NCI-H526 treated with DMSO at 0.1 percent for 48 hours (cell line): ENCODE results near the gene HID1.
A peak's percentile ranks its signal among the peaks of the same experiment; 100 is the strongest.
"Not testable (repeated sequence)": the region's sequence is repeated elsewhere in the genome, so short reads cannot be mapped to it uniquely, and the experiment has no call there.

Source experiments
- DNase-seq: peaks from one replicate; lab custom pipeline; 2025; lab: John Stamatoyannopoulos, UW

The HID1 gene, protein sequence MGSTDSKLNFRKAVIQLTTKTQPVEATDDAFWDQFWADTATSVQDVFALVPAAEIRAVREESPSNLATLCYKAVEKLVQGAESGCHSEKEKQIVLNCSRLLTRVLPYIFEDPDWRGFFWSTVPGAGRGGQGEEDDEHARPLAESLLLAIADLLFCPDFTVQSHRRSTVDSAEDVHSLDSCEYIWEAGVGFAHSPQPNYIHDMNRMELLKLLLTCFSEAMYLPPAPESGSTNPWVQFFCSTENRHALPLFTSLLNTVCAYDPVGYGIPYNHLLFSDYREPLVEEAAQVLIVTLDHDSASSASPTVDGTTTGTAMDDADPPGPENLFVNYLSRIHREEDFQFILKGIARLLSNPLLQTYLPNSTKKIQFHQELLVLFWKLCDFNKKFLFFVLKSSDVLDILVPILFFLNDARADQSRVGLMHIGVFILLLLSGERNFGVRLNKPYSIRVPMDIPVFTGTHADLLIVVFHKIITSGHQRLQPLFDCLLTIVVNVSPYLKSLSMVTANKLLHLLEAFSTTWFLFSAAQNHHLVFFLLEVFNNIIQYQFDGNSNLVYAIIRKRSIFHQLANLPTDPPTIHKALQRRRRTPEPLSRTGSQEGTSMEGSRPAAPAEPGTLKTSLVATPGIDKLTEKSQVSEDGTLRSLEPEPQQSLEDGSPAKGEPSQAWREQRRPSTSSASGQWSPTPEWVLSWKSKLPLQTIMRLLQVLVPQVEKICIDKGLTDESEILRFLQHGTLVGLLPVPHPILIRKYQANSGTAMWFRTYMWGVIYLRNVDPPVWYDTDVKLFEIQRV

DNA sequence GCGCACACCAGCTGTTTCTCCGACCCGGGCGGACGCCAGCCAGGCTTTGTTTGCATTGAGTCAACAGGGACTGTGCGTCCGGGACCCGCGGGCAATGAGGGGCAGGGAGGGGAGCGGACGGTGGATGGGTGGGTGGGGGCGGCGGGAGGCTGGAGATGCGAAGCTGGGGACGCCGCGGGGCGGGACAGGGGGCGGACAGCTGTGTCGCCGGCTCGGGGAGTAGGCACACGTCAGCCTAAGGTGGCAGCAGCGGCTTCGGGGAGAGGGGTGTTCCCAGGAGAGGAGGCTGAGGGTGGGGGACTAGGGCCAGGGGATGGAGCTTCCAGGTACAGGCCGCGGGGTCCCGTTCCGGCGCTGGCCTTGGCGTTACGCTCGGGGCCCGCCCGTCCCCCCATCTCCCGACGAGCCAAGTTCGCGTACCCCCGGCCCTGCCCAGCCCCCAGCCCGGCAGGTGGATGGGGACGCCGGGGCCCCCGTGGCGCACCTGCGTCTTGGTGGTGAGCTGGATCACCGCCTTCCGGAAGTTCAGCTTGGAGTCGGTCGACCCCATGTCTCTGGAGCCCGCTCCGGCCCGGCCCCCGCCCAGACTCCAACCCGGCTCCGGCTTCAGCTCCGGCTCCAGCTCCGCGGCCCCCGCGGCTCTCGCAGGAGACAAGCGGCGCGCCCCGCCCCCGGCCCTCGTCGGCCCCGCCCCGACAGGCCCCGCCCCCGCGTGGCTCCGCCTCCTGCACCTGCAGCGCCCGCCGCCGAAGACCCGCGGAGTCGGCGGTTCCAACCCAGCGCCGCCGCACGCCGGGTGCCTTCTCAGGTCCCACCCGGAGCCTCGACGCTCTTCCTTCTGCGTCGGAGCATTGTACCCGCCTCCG is at the start of gene HID1:
HID1 (minus strand) TSS at position 653 of the 866 bp plus-strand sequence; CDS start at position 550, 103 bp downstream.
- DNase-seq, result peak; percentile 39

DNA sequence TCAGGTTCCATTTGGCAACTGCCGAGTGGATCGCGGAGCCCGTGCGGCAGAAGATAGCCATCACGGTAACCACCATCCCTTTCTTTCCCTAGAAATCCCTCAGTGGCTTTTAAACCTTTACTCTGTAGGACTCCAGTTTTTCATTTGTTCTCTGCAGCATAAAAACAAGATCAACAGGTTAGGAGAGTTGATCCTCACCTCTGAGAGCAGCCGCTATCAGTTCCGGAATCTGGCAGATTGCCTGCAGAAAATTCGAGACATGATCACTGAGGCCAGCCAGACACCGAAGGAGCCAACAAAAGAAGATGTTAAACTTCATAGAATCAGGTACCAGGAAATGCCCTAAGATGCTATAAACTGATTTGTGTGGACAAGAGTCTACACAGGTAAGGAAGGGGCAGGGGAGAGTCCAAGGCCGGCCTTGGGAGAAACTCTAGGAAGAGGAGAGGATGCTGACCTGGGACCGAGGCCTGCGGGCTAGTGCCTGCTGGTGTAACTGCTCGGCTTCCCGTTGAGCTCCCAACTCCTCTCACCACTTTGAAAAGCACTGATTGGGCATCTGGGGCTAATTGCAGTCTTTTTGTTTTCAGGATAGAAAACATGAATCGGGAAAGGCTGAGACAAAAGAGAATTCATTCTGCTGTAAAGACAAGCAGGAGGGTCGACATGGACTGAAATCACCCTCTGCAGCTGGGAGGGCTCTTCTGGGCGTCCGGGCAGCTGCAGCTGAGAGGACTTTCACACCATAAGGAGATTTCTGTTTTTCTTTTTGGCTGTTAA is 48.0 kb upstream of the HID1 start:
- no peak for DNase-seq

DNA sequence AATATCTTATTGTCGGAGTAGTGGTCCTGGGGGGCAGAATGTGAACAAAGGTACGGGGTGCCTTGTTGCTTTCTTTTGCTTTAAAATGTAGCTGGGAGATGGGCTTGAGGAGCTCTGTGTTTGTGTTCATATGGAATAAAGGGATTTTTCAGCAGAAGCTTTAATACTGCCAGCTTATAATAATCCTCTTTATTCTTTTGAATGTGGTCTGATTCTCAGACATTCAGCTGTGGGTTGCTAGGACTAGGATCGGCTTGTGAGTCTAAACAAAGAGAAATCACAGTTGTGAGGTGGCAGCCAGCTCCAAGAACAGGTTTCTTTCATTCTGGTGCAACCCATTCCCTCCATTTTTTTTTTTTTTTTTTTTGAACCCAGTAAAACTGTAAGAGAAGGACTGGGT is 47.2 kb upstream of the HID1 start:
- no peak for DNase-seq

DNA sequence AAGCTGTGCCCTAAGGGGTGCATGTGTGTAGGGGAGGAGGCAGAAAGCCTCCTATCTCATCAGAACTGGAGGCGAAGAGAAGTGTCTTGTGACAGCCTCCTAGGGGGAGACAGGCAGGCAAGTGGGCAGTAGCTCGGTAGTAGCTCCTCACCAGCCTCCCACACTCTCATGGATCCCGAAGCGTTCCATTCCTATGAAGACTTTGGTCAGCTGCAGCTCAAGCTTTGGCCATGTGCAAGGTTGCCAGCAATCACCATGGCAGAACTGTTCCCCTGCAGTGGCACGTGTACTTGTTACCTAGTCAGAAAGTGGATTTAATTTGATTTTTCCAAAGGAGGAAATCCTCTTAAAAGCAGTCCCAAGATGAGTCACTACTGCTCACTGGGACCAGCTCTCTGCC is 46.6 kb upstream of the HID1 start:
- DNase-seq, result no peak

DNA sequence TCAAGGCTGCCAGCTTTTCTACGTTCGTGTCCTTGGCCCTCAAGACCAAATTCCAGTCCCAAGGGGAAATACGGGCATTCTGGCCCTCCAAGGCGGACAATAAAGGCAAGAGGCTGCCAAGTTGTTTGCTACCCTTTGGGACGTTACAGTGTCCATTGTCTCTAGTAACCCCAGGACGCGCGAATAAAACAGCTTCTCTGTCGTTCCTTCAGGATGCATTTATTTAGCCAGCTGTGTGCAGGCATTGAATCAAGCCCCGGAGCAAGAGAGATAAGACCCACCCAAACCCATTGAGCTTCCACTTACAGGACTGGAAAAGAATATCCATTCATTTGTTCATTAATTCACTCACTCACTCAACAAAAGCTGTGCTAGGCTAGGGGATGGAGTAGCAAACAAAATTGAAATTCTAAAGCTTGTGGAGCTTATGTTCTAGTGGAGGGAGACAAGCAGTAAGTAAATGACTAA is 40.6 kb upstream of the HID1 start:
- no peak for DNase-seq

DNA sequence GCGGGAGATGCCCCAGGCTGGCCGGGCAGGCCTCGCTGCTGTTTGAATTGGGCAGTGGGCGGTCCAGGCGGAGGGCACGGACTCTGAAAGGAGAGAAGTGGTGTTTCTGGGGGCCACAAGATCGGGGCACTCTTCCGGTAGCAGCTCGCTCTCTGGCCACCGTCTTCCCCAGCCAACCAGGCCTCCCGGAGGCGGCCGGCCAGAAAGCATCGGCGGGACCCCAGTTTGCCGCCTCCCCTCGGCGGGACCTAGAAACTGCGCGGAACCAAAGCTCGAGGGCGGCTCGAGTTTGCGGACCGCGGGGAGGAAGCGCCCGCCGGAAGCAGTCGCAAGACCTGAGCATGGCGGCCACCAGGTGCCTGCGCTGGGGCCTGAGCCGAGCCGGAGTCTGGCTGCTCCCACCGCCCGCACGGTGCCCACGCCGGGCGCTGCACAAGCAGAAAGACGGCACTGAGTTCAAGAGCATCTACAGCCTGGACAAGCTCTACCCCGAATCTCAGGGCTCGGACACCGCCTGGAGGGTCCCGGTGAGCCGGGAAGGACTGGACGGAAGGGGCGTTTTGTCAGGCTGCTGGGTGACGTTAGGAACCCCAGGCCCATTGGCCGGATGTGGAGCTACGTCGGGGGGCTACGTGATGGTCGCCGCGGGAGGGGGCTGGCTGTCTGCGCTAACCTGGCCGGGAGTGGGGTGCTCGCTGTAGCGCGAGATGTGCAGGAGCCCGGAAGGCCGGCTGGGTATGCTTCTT is 40.0 kb upstream of the HID1 start, which contains the start of gene MRPL58:
MRPL58 (plus strand) TSS at position 325 of the 746 bp plus-strand sequence; CDS start at position 342, 17 bp downstream.
- peak; percentile 71 for DNase-seq

DNA sequence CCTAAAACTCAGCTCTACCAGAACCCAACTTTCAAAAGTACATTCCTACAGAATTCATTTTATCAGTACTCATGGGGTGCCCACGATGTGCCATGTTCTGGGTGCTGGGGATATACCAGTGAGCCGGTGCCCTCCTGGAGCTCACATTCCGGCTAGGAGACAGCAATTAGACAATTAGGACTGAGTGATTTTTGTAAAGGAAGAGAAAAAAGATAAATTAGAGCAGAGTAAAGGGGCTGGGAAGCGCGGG is 39.5 kb upstream of the HID1 start:
- DNase-seq, result no peak

DNA sequence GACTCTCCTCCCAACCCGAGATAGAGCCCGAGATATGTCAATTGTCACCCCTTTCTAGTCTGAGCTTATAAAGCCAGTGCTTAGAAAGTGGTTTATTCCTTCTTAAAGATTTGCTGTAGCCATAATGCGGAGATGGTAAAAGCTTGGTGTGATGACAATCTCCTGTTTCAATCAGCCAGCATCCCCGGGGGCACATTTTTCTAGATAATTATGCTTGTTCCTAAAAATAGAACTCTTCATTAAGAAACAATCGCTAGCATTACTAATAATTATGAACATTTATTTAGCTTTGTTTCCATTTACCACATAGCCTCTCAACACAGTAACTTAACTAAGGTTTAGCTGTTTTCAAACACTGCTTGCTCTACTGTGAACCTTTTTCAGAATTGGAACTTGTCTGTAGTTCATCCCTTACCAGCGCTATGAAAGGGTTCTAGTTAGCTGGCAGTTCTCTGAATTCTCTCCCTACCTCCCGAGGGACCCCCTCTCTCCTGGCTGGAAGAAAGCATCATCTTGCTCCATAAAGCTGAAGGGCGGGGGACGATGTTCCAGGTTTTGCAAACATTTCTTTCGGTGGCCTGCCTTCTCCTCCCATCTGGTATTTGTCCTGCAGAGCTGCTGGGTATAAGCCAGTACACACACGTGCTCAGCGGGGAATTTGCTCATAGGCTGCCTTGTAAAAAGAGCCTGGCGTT is 39.0 kb upstream of the HID1 start:
- no peak for DNase-seq

DNA sequence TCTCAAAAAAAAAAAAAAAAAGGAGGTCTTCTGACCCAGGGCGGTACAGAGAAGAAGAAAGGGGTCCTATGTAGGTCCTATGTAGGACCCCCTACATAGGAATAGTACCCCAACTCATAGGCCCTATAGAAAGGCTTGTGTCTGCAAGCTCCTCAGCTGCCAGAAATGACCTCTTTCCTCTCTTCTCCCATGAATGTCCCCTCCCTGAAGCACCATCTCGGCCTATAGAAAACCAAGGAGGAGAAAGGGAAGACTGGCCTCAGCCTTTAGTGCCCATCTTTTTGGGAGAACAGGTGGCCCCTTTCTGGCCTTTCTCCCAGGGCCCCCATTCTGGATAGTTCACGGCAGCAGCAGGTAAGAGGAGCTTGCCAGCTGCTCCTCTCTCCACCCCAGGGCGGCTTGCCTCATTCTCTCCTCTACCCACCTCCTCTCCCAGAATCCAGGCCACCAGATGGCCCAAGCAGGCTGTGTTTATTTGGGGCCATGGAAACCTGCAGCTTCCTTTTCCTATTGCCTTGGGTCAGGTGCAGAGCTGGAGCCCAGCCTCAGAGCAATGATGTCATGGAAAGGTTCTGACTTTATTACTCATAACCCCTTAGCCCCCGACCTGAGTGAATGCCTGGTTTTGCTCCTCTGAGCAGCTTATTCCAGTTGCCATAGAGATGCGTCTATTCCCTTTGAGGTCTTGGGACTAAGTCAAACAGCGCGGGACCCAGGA is 38.3 kb upstream of the HID1 start:
- DNase-seq, result no peak

DNA sequence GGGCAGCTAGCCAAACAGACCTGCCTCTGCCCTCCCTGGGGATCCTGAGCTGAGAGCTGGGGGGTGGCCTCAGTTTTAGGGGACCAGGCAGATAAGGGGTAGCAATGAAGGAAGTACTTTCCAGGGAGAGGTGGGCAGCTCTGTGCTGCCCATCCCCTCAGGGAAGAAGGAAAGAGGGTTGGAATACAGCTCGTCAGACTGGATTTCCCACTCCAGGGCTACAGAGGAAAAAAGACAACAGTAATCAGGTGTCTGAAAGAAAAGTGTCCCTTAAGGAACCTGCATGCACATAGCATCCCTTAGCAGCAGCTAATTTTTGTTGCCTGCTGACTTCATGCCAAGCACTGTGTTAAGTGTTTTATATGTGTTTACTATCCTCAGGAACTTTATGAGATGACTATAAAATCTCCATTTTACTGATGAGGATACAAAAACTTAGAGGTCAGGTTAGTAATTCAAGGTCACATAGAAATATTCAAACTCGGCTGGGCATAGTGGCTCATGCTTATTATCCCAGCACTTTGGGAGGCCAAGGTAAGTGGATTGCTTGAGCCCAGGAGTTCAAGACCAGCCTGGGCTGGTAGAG is 36.7 kb upstream of the HID1 start:
- DNase-seq, result no peak

DNA sequence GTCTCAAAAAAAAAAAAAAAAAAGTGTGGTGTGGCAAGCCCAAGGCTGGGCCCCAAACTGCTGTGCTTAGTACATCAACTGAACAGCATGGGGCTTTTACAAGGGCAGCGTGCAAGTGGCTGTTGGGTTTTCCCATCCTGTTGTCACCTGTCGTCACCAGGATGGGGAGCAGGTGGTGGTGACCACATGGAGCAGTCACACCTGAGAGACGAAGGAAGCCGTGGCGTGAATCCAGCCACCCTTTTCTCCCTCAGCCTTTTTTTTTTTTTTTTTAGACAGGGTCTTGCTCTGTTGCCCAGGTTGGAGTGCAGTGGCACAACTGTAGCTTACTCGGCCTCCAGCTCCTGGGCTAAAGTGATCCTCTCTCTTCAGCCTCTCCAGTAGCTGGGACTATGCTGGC is 35.8 kb upstream of the HID1 start:
- DNase-seq, result no peak

DNA sequence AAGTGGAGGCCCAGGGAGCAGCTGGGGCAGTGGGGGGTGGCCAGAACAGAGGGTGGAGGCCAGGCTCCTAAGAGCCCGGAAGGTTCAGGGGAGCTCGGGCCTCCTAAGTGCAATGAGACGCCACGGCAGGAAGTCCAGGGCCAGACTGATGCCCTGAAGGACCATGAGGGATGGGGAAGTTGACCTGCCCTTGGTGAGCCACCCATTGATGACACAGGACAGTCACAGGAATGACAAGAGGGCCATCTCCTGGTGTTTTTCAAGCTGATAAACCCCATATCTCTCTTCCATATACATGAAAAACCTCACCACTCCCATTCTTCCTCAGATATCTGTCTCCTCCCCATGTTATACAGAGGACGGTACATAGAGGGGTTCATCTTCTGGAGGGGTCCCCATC is 34.1 kb upstream of the HID1 start:
- no peak for DNase-seq

DNA sequence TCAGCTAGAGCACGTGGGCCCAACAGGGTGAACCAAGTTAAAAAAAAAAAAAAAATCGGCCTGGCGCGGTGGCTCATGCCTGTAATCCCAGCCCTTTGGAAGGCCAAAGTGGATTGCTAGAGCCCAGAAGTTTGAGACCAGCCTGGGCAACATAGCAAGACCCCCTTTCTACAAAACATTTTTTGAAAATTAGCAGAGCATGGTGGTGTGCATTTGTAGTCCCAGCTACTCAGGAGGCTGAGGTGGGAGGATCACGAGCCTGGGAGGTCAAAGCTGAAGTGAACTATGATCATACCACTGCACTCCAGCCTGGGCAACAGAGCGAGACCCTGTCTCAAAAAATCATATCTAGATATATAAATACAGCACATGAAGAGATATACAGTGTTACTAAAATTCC is 33.5 kb upstream of the HID1 start:
- not testable (repeated sequence) for DNase-seq

DNA sequence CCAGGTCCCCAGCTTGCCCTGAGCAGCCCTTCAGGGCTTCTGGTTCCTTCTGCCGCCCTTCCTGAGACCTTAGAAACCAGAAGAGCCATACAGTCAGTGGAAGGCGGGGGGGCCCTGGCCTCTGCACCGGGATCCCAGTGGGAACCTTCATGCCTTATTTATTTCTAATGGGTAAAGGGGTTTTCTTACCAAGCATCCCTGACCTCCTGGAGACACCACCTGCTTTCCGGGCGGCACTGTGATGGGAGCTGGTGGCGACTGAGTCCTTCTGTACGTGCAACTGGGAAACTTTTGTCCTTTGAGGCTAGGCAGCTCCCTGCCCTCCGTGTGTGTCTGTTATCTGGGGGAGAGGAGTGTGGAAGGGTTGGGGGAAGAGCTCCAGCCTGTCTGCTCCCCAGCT is 32.7 kb upstream of the HID1 start:
- no peak for DNase-seq

DNA sequence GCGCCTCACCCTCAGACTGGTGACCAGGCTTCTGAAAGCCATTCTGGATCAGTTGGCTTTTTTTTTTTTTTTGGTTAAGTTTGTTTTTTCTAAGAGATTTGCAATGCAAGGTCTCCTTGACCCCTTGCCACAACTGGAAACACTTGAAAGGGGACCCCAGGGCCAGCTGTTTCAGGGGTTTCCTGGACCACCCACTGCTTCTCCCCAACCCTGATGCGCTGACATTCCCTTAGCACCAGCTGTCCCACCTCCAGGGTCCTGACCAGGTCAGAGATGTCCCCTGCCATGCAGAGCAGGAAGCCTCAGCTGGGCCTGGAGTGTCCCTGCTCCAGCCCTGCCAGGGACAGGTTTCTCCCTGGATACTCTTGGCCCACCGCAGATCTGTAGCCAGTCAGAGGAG is 31.8 kb upstream of the HID1 start:
- DNase-seq, result no peak

DNA sequence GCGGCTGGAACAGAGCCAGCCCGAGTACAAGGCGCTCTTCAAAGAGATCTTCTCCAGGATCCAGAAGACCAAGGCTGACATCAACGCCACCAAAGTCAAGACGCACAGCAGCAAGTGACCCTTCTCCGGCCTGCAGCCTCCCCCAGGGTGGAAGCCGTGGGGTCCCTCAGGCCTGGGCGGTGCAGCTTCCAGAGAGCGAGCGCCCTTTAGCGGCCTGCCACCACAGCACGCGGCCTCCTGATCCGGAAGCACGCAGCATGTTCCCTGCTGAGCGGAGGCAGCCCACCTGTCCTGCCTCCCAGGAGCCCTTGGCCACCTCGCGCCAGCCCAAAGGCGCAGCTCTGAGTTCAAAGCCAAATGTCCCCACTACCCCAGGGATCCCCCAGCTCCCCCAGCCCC is 31.4 kb upstream of the HID1 start:
- DNase-seq, result no peak

DNA sequence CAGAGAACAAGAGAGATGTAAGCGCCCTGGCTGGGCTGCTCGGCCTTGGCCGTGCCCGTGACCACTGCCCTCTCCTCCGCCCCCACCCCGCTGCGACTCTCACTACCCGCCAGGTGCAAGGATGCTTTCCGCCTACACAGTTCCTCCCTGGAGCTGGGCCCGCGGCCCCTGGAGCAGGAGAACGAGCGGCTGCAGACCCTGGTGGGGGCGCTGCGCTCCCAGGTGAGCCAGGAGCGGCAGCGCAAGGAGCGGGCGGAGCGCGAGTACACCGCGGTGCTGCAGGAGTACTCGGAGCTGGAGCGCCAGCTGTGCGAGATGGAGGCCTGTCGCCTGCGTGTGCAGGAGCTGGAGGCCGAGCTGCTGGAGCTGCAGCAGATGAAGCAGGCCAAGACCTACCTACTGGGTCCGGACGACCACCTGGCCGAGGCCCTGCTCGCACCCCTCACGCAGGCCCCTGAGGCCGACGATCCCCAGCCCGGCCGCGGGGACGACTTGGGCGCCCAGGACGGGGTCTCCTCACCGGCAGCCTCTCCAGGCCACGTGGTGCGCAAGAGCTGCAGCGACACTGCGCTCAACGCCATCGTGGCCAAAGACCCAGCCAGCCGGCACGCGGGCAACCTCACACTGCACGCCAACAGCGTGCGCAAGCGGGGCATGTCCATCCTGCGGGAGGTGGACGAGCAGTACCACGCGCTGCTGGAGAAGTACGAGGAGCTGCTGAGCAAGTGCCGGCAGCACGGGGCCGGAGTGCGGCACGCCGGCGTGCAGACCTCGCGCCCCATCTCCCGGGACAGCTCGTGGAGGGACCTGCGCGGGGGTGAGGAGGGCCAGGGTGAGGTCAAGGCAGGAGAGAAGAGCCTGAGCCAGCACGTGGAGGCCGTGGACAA is 30.8 kb upstream of the HID1 start:
- DNase-seq, result no peak
